Right ventricle myocardium inferior (tissue), 1 donor: ENCODE data around the gene ANO10. TPM values are rescaled to one million over a fixed set of nuclear protein-coding genes. Genes with fewer than 3 reads are reported as not detected.
"Not testable (repeated sequence)": the region's sequence is repeated elsewhere in the genome, so short reads cannot be mapped to it uniquely, and the experiment has no call there.

Experiments used
- ATAC-seq: fragments of 200-7000 bp; cut with Tn5 transposase; one replicate; pipeline ENCODE4 v1.9.1; 2020; ENCODE audit warnings: mild to moderate bottlenecking, moderate library complexity
- DNase-seq: peaks from one replicate; pipeline ENCODE4 v3.0.0; 2021; ENCODE audit errors: missing footprints
- intact Hi-C: fragments of 100-400 bp; cut with DNase I; formaldehyde crosslinking; loops from one replicate; pipeline ENCODE4 v1.11.0; 2022
- total RNA-seq: library from RNA; stranded (reverse); fragmentation: NEBNext Ultra II Directional; extraction: Animal tissue kit (Norgen Biotek cat#: 25700); gene quantifications from one replicate; pipeline ENCODE4 v1.2.1, GENCODE V29; 2021
- donor health status: DM: no; HTN: yes; CAD: no; lungs with severe emphysema.

ANO10 gene
- total RNA-seq, 1 donor from 2014 or later: 12.3 TPM

DNA sequence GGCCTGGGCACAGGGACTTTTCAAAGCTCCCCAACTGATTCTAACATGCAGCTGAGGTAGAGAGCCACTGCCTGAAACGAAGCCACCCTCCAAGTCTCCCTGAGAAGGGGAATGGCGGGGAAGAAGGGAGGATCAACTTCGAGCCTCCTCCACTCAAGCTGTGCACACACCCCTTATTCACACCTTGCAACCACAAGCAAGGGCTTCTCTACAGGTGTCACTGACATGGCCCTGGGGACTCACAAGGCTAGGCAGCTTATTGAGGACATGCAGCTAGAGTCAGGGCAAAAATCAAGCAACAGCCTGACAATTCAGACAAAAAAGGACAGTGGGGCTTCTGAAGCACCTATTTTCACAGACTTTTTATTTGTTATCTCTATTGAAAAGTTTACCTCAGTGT lies 250.3 kb downstream of the ANO10 start:
- ATAC-seq (no peak), DNase-seq (no peak)
- intact Hi-C loops: loop anchor here (10.0 kb wide), 1 partner anchor 407 kb away; no protein-coding TSS in a partner anchor

DNA sequence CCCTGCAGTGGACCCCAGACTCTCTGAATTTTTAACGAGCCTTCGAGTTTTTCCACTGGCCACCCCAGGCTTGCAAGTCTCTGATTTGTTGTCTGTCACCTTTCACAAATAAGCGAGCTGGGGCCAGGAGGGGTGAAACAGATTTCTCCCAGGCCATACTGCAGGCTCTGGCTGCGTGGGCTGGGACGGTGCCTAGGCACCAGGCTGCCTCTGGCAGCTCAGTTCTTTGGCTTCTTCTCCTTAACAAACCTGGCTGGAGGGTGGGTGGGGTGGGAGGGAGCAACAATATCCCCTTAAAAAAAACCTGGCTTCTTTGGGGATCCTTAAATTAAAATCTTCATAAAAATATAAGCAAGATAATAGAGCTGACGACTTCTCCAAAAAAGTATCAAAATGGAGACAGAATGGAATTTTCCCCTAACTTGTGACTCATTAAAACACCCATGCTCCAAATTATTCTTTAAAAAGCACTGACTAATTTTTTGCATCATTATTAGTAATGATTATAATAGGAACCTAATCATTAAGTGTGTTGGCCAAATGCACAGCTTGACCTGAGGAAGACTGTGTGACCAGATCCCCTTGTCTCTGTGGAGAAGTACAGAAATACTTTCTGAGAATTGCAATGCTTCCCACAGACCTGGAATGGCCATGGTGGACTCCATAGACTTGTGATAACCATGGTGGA lies 251.4 kb downstream of the ANO10 start:
- intact Hi-C loops: loop anchor here (10.0 kb wide), 1 partner anchor 406 kb away; no protein-coding TSS in a partner anchor
- no peak for ATAC-seq
- no peak for DNase-seq

DNA sequence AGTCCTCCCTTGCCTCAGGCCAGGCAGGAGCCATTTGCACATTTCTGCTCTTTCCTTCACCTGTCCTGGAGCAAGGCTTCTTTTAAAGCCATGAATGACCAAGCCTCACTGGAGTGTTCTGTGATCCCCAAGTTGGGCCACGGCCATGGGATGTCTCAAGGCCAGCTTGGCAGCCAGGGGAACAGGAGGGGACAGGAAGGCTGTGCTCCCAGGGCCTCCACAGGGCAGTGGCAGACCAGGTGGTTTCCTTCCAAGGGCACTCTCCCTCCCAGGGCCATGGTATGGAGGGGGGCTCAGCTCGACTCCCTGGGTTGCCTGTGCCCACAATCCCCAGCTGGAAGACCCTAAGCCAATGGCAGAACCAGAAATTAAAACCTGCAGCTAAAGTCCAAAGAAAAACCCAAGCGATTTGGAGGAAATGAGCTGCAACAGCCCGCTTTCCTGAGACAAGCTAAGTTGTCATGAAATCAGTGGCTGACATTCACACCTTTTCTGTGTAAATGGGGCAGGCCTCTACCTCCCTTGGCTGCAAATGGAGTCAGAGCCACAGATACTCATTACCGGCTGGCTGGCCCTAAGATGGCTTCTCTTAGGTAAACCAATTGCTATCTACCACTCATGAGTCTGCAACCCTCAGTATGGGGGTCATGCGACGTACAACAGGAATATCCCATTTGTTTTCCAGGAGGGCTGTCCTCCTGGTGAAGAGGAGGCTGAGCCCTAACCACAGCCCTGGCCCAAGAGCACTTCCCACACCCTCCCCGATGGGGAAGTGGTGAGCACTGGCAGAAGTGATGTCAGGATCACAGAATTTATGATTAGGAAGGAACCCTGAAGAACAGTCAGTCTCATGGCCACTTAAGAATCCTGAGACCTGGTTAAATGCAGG lies 252.2 kb downstream of the ANO10 start:
- intact Hi-C loops: loop anchor here (10.0 kb wide), 1 partner anchor 405 kb away; no protein-coding TSS in a partner anchor
- peak; percentile 26 for ATAC-seq
- peak; percentile 75 for DNase-seq

DNA sequence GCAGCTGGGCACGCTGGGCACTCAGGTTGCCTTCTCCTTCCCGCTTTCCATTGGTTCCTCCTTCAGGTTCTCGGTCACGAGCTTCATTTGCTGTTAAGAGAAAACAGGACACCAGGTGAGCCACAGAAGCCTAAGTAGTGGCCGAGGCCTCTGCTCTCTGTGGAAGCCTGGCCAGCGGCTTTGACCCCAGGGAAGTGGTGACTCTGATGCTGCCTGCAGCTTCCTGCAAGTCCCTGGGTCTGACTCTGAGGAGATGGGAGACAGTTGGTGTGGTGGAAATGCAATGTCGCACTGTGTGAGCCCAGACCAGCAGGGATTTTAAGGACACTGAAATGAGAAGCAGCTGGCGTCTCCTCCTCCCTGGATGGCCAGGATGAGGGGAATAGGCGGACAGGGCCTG lies 254.9 kb downstream of the ANO10 start:
- intact Hi-C loops: no loop called here
- ATAC-seq: peak; percentile 38
- DNase-seq: no peak

DNA sequence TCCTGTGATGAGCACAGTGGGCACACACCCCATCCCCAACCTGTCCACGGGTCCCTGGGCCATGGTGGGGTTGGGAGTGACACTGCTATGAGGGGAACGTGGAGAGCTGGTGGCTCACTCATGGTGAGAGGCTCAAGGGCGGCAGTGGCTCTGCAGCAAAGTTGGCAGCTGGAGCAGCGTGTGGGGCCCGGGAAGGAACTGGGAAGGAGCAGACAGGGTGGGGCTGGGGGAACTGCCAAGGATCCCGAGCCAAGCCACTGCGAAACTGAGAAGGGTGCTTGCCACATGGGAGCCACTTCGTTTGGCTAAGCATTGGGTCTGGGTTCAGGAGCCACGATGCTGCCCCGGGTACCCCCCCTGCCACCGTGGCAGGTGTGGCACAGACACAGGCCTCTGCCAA lies 255.3 kb downstream of the ANO10 start:
- intact Hi-C loops: no loop called here

DNA sequence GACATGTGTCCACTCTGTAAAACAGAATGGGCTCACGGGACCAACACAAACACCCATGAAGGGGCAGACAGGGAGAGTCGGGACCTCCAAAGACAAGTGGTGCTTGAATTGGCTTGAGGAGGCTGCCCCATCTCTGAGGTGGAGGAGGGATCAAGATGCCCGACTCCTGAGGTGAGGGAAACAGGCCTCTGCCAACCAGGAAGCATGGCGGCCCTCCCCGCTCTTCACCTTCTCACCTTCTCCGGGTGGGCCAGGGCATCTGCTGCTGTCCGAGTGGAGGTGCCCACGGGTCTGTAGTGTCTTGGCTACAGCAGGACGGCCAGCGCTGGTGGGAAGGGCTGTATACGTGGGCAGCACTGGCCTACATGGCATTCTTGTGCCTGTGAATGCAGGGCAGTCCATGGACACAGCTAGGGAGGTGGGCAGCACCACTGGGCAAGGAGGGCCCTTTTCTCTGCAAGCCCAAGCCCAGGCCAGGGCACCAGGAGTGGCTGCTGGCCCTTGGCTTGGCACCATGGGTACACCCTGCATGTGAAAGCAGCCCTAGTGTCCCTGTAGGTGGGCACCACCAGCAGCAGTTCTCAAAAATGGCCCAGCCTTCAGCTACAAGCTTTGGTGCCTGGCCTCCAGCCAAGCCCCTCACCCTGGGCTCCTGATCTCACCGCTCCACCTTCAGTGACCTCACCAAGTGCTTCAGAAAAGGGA lies 256.1 kb downstream of the ANO10 start:
- ATAC-seq (no peak), DNase-seq (peak; percentile 37)
- intact Hi-C loops: no loop called here

More for the DNA sequence above, 255.3 kb downstream of the ANO10 start:
- peak; percentile 49 for ATAC-seq
- peak; percentile 82 for DNase-seq

DNA sequence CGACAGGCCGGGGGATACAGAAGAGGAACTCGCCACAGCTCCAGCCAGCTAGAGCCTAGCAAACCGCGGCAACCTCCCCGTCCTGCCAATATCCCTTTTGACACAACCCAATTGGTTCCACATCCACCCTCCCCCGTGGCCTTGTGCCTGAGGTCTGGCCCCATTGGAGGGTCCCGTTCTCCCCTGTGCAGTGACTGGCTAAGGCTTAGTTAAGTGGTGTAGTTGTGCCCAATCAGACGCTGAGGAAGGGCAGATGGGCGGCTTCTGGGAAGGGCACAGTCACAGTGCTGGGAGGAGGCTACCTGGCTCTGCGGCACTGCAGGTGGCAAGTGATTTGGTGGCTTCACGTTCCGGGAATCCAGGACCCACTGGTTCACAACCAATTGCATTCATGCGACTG lies 256.9 kb downstream of the ANO10 start:
- intact Hi-C loops: no loop called here
- DNase-seq: no peak
- no peak for ATAC-seq

DNA sequence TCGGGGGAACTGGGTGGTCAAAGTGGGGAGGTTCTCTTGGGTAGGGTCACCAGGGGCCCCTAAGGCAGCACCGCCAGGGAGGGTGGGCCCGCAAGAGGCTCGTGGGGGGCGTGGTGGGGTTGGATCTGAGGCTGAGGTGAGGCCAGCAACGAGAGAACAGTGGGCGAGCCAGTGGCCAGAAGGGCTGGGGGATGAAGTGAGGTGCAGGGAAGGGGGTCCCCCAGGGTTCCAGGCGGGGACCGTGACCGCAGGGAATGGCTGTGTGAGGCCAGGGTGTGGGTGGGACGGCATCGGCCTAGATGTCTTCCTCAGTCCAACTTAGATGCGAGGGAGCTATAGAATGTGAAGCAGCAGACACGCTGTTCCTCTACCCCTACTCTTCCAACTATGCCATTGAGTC lies 257.3 kb downstream of the ANO10 start:
- intact Hi-C loops: no loop called here
- DNase-seq (no peak), ATAC-seq (no peak)

DNA sequence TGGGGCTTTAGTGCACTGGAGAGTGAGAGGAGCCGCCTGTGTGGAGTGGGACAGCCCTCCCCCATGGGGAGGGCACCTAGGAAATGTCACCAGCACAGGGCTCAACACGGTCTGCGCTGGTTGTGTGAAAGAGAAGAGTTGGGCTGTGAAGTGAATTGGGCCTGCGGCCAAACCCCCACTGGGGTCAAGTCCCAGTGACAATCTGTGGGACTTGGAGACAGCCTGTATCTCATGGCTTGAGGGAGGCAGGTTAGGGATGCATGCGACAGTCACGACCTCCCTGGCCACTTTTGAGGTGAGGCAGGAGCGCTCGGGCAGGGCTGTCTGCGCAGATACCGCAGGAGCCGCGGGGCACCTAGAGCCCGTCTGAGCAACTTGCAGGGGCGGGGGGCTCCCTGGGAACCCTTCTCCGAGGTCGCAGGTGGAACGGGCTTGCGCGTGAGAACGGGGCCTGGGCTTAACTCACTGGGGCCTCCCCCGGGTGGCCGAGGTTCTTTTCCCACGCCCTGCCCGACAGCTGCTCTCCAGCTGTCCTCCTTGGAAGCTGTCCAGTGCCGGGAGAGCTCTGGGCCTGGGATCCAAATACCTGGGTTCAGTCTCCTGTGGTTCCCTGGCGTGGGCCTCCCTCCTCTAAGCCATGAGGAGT lies 258.1 kb downstream of the ANO10 start:
- intact Hi-C loops: no loop called here
- DNase-seq: peak; percentile 78
- ATAC-seq: peak; percentile 65

DNA sequence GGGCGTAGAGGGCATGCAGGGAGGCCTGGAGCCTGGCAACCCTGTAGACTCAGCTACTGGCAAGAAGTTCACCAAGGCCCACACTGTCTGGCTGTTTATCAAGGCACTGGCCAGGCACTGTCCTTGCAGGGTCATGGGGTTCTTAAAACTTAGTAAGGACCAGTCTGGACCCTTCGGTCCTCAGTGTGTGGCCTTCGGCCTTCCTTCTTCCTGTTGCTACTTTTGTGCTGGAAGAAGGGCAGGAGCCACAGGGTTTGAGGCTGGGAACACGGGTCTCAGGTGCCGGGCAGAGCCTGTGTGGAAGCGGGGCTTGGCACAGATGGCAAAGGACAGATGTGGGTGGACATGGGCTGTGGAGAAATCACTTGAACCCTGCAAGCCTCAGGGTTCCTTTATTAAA lies 258.9 kb downstream of the ANO10 start:
- DNase-seq: no peak
- intact Hi-C loops: no loop called here
- no peak for ATAC-seq

DNA sequence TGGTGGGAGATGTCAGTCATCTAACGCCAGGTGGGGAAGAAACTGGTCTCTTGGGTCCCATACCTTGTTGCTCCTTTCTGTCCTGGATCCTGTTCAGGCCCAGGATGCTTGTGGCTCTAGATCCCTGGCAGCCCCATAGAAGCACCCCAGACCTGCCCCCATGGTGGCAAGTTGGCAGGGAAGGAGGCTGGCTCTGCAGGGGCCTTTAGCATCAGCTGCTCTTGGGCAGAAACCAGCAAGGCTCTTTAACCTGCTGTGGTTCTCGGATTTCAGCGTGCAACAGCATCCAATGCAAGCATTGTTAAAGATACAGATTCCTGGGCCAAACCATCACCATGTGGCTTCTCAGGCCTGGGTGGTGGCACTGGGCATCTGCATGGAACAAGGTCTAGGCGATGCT lies 259.6 kb downstream of the ANO10 start:
- intact Hi-C loops: no loop called here
- no peak for ATAC-seq
- no peak for DNase-seq

DNA sequence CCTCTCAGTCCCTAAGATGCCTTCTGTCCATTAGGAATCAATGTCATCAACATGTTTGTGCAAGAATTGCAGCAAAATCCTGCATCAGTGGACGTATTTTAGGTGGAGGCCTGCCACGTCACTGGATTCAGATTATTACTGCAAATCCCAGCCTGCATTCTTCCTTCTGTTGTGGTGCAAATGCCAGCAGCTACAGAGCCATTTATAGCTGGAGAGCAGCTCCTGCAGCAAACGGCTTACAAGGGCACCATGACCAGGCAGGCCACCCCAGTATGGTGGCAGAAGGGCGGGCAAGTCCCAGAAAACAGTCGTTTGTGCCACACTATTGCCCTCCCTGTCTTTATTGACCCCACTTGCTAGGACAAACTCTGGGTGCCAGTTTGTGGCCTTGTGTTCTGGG lies 260.7 kb downstream of the ANO10 start:
- ATAC-seq (no peak), DNase-seq (no peak)
- intact Hi-C loops: no loop called here

DNA sequence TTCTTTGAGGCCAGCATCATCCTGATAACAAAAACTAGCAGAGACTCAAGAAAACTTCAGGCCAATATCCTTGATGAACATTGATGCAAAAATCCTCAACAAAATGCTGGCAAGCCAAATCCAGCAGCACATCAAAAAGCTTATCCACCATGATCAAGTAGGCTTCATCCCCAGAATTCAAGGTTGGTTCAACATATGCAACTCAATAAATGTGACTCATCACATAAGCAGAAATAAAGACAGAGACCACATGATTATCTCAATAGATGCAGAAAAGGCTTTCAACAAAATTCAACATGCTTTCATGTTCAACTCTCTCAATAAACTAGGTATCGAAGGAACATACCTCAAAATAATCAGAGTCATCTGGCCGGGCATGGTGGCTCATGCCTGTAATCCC lies 265.8 kb downstream of the ANO10 start:
- ATAC-seq, intact Hi-C loops, DNase-seq: not testable (repeated sequence)

DNA sequence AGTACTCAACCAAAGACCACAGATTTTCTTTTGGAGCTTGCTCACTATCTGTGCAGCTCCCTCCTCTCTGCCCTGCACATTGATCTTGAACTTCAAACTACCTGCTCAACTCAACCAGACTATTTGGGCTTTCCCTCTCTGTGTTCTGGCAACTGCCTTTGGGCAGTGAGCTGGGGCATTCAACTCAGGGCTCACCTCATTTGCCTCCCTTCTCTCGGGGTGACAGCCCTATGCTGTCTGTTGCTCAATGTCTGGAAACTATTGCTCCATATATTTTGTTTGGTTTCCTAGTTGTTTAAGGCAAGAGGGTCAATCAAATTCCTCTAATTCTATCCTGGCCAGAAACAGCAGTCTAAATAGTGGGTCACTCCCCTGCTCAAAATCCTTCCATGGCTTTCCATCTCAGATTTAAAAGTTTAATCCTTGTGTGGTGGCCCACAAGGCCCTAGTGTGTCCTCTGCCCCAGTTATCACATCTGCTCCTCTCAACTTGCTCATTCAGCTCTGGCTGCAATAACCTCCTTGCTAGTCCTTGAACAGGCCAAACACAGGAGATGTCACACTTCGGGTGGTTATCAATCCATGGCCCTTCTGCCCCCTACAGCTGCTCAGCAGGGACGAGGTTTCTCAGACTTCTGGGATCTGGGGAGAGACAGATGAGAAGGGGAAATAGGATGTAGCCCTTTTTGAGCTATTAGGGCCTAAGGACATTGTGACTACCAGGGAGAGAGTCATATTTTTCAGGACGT lies 267.7 kb downstream of the ANO10 start:
- DNase-seq: no peak
- intact Hi-C loops: no loop called here
- no peak for ATAC-seq

DNA sequence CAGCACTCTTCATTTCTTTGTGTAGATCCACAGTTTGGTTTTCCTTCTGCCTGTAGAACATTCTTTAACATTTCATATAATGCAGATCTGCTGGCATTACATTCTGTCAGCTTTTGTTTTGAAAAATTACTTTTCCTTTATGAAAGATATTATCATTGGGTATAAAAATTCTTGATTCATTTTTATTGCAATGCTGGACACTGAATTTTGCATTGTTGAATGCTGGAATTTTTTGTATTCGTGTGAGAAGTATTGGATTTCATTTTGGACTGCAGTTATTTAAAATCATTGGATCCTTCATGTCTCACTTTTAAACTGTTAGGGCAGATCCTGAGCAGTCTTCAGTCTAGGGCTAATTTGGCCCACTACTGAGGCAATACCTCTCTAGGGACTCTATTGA lies 268.4 kb downstream of the ANO10 start:
- intact Hi-C loops: no loop called here
- ATAC-seq (no peak), DNase-seq (no peak)

DNA sequence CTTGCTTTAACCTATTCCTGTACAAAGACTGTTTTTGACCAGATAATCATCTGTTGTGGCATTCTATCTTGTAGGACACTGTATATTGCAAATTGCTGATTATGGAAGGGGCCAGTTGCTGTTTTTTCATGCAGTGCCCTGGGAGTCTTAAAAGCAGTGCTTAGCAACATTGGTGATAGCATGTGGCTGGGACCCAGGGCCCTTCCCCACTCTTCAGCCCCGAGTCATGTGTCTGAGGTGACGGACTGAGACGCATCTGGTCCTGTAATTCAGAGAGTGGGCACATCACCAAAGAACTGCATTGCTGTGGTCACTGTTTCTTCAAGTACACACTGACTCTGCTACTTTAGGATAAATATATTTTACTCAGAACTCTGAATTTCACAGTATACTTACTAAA lies 272.1 kb downstream of the ANO10 start:
- intact Hi-C loops: loop anchor here (5.0 kb wide), 1 partner anchor 62 kb away; the partner anchor contains the start of gene SNRK
- ATAC-seq: no peak
- DNase-seq: no peak

DNA sequence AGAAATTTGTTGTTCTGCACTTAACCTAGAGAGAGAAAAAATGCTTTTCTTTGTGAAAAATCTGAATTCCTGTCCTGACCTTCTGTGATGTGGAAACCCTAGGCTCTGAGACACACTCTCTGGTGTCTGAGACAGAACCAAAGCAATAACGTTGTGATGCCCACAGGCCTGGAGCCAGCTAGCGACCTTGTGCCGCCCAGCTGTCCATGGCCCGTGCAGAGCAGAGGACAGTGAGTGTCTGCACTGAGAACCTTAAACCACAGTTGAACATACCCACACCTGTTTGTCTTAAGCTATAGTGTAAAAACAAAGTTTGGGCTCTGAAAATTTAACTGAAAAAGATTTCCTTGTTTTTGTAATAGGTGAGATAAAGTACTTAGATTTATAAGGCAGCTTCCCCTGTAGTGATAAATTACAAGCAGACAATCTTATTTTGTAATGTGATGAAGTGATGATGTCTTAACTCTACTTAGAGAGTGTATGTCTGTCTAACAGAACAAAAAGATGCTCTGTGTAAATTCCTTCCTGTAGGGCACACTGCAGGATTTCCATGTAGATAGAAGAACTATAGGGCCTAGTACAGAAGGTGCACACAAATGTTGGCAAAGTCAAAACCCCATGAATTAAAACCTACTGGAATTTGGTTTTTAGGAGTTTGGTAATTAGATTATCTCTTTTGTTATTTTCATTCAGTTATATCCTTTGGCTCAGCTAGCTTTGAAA lies 272.8 kb downstream of the ANO10 start:
- no peak for ATAC-seq
- no peak for DNase-seq
- intact Hi-C loops: loop anchor here (5.0 kb wide), 1 partner anchor 62 kb away; the partner anchor contains the start of gene SNRK
